ENCODE results near the gene C20orf202. TPM values are rescaled to one million over a fixed set of nuclear protein-coding genes. Genes with fewer than 3 reads are reported as not detected.

The C20orf202 gene
- total RNA-seq, 6 donors from 2014 or later, result 0.55 to 1.7 (median 0.86) TPM; not detected in 2

DNA sequence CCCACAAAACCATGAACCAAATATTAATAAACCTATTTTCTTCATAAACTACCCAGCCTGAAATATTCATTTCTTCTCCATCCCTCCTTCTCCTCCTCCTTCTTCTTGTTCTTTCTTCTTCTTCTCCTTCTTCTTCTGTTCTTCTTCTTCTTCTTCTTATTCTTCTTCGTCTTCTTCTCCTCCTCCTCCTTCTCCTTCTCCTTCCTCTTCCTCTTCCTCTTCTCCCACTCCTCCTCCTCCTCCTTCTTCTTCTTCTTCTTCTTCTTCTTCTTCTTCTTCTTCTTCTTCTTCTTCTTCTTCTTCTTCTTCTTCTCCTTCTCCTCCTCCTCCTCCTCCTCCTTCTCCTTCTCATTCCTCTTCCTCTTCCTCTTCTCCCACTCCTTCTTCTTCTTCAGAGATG, 13.4 kb upstream of the C20orf202 start:
- H3K4me3 ChIP-seq, result no peak overlapping the region
- ATAC-seq (ENCODE audit: low FRiP score in 2 of 2) (no peak), DNase-seq (no peak)
- H3K36me3 ChIP-seq, result no peaks in the 10 kb centered on the region
- WGBS, 2 donors, result 58 to 71% methylated on average over 1 of the region's 1 CpG
- peaks cover 0 to 12% (median 5%) of the 10 kb centered on the region in 4 donors for H3K27me3 ChIP-seq
- no peaks in the 10 kb centered on the region for H3K9me3 ChIP-seq
- TF ChIP-seq, protein P1, sequence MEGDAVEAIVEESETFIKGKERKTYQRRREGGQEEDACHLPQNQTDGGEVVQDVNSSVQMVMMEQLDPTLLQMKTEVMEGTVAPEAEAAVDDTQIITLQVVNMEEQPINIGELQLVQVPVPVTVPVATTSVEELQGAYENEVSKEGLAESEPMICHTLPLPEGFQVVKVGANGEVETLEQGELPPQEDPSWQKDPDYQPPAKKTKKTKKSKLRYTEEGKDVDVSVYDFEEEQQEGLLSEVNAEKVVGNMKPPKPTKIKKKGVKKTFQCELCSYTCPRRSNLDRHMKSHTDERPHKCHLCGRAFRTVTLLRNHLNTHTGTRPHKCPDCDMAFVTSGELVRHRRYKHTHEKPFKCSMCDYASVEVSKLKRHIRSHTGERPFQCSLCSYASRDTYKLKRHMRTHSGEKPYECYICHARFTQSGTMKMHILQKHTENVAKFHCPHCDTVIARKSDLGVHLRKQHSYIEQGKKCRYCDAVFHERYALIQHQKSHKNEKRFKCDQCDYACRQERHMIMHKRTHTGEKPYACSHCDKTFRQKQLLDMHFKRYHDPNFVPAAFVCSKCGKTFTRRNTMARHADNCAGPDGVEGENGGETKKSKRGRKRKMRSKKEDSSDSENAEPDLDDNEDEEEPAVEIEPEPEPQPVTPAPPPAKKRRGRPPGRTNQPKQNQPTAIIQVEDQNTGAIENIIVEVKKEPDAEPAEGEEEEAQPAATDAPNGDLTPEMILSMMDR (IDR thresholded peaks at IDR 0.05), result no peak
- TF ChIP-seq EP300 (IDR thresholded peaks at IDR 0.05) (no peak), POLR2AphosphoS5 (IDR thresholded peaks at IDR 0.05) (no peak), POLR2A (IDR thresholded peaks at IDR 0.05) (no peak)
- H3K4me1 ChIP-seq, result peaks cover 11 to 17% (median 16%) of the 10 kb centered on the region in 4 donors
- H3K27ac ChIP-seq, result no peak overlapping the region

DNA sequence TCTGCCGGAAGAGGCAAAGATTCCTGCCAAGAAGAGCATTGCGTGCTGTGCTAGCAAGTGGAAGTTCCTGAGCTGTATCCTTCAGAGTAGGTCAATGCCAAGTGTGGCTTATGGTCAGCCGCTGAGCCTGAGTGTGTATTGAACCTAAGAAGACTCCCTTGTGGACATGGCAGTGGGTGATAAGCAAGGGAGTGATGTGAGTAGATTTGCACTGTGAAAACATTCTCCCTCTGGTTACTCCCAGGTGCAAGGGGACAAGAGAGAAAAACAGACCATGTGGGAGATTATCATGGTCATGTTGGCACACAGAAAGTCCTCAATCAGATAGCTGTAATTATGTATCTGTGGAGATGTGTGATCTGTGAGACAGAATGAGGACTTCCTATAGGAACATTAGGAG, 12.4 kb upstream of the C20orf202 start:
- 52 to 78% methylated on average over 3 of the region's 3 CpGs for WGBS, 2 donors
- no peak overlapping the region for H3K4me3 ChIP-seq
- DNase-seq (no peak), ATAC-seq (ENCODE audit: low FRiP score in 2 of 2) (no peak)
- H3K9me3 ChIP-seq, result no peaks in the 10 kb centered on the region
- no peaks in the 10 kb centered on the region for H3K36me3 ChIP-seq
- peaks cover 0 to 2% (median under 1%) of the 10 kb centered on the region in 4 donors for H3K27me3 ChIP-seq
- no peak for TF ChIP-seq POLR2AphosphoS5 (IDR thresholded peaks at IDR 0.05)
- TF ChIP-seq POLR2A (IDR thresholded peaks at IDR 0.05), result no peak
- TF ChIP-seq, protein P1 (IDR thresholded peaks at IDR 0.05), result no peak
- no peak for TF ChIP-seq EP300 (IDR thresholded peaks at IDR 0.05)
- no peak overlapping the region for H3K27ac ChIP-seq
- H3K4me1 ChIP-seq, result peaks cover 4 to 7% (median 6%) of the 10 kb centered on the region in 4 donors

DNA sequence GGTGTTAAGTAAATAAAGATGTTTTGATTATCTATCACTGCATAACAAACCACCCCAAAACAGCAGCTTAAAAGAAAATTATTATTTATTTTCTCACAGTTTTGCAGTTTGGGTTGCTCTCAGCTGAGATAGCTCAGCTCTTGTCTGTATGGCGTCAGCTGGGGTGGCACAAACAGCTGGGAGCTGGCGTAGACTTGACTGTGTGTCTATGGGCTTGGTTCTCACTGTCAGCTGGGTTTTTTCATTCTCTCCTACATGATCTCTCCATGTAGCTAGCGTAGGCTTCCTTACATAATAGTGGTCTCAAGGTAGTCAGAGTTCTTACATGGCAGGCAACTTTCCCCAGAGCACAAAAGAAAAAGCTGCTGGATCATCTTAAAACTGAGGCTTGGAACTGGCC, 12.0 kb upstream of the C20orf202 start:
- no peak for DNase-seq
- TF ChIP-seq EP300 (IDR thresholded peaks at IDR 0.05) (no peak), POLR2AphosphoS5 (IDR thresholded peaks at IDR 0.05) (peak in 1 of 2 donors; percentile 5)
- H3K36me3 ChIP-seq, result no peaks in the 10 kb centered on the region
- peaks cover 0 to 3% (median 1%) of the 10 kb centered on the region in 4 donors for H3K4me1 ChIP-seq
- H3K9me3 ChIP-seq, result no peaks in the 10 kb centered on the region
- WGBS, 2 donors, result 75 to 82% methylated on average over 3 of the region's 3 CpGs
- H3K4me3 ChIP-seq, result no peak overlapping the region
- H3K27ac ChIP-seq, result no peak overlapping the region
- ATAC-seq (ENCODE audit: low FRiP score in 2 of 2), result peak in 1 of 2 donors; percentile 41
- H3K27me3 ChIP-seq, result no peaks in the 10 kb centered on the region

DNA sequence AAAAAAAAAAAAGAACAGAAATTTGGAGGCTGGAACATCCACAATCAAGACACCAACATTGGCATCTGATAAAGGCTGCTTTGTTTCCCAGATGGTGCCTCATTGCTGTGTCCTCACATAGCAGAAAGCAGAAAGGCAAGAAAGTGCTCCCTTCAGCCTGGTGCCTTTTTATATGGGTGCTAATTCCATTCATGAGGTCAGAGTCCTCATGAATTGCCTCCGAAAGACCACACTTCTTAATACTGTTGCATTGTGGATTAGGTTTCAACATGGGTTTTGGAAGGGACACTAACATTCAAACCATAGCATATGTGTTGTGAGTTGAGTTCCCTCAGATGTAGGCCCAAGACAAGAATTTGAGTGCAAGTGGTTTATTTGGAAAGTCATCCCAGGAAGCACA, 8.0 kb upstream of the C20orf202 start:
- H3K4me1 ChIP-seq, result peaks cover 0 to 5% (median 3%) of the 10 kb centered on the region in 4 donors
- no peak overlapping the region for H3K4me3 ChIP-seq
- no peaks in the 10 kb centered on the region for H3K9me3 ChIP-seq
- WGBS, 2 donors, result 91% methylated on average over 1 of the region's 1 CpG
- TF ChIP-seq POLR2AphosphoS5 (IDR thresholded peaks at IDR 0.05), result no peak
- TF ChIP-seq POLR2A (IDR thresholded peaks at IDR 0.05), result no peak
- TF ChIP-seq, protein P1 (IDR thresholded peaks at IDR 0.05), result no peak
- TF ChIP-seq EP300 (IDR thresholded peaks at IDR 0.05), result no peak
- DNase-seq, result no peak
- no peaks in the 10 kb centered on the region for H3K27me3 ChIP-seq
- no peak for ATAC-seq (ENCODE audit: low FRiP score in 2 of 2)
- no peak overlapping the region for H3K27ac ChIP-seq
- no peaks in the 10 kb centered on the region for H3K36me3 ChIP-seq

DNA sequence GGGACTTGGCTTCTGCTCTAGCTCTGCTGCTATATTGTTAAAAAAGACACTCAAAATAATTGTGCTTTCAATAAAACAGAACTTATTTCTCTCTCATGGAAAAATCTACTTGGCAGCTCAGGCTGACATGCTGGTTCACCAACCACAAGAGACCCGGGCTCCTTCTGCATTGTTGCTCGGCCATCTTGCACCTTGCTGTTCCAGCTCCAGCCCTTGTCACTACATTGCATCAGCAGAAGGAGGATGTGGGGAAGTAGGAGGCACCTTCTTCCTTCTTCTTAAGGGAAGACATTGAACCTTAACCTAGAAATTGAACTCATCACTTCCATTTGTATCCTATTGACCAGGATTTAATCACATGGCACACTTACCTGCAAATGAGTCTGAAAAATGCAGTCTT, 6.6 kb upstream of the C20orf202 start:
- 81 to 94% methylated on average over 2 of the region's 2 CpGs for WGBS, 2 donors
- no peak for DNase-seq
- no peak overlapping the region for H3K4me3 ChIP-seq
- ATAC-seq (ENCODE audit: low FRiP score in 2 of 2), result no peak
- no peaks in the 10 kb centered on the region for H3K36me3 ChIP-seq
- no peak overlapping the region for H3K27ac ChIP-seq
- no peaks in the 10 kb centered on the region for H3K27me3 ChIP-seq
- H3K4me1 ChIP-seq, result peaks cover 0 to 5% (median 4%) of the 10 kb centered on the region in 4 donors
- H3K9me3 ChIP-seq, result no peaks in the 10 kb centered on the region
- TF ChIP-seq EP300 (IDR thresholded peaks at IDR 0.05) (no peak), POLR2A (IDR thresholded peaks at IDR 0.05) (no peak), POLR2AphosphoS5 (IDR thresholded peaks at IDR 0.05) (no peak)
- TF ChIP-seq, protein P1 (IDR thresholded peaks at IDR 0.05), result no peak
